ENCODE measurements around the gene CXCL5. TPM values are rescaled to one million over a fixed set of nuclear protein-coding genes. Genes with fewer than 3 reads are reported as not detected.
"Not testable (repeated sequence)": the region's sequence is repeated elsewhere in the genome, so short reads cannot be mapped to it uniquely, and the experiment has no call there.

Gene CXCL5
- total and polyA plus RNA-seq, 9 donors, result 0.04 to 0.32 (median 0.12) TPM

DNA sequence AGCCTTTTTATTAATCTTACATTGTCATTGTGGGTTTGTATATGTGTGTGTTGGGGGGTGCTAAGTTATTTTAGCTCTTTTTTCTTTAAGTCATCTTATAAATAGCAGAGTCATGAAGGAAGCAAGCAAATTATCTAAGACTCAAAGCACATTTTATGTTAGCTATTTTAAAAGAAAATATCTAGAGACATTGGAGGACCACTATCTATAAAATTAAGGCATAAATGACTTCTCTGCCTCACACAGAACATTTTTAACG lies 6.8 kb downstream of the CXCL5 start:
- no peak overlapping the region for H3K27ac ChIP-seq (ENCODE audit: low read length)
- no CpG with 5 or more reads among the region's 1 CpG for WGBS (ENCODE audit: insufficient coverage)

GRCh38 chr4:73990988-73991741 lies 7.3 kb downstream of the CXCL5 start:
- Histone ChIP-seq H3K9me3 (replicated peaks; ENCODE audit: control insufficient read depth, low read depth, low read length) (no peaks in the 10 kb centered on the region), H3K27ac (ENCODE audit: low read length) (no peak overlapping the region), H3K4me1 (ENCODE audit: control insufficient read depth, insufficient read depth, low read length) (no peaks in the 10 kb centered on the region), H3K4me3 (ENCODE audit: low read length) (no peak overlapping the region), H3K36me3 (ENCODE audit: control insufficient read depth, insufficient read depth, low read length) (no peaks in the 10 kb centered on the region), H3K27me3 (ENCODE audit: control insufficient read depth, insufficient read depth, low read length) (no peaks in the 10 kb centered on the region)
- DNase-seq, result no peak
- 80% methylated on average over 1 of the region's 9 CpGs for WGBS (ENCODE audit: insufficient coverage)

More for the DNA sequence above, 6.8 kb downstream of the CXCL5 start:
- Histone ChIP-seq H3K4me3 (ENCODE audit: low read length) (no peak overlapping the region), H3K36me3 (ENCODE audit: control insufficient read depth, insufficient read depth, low read length) (no peaks in the 10 kb centered on the region), H3K9me3 (replicated peaks; ENCODE audit: control insufficient read depth, low read depth, low read length) (no peaks in the 10 kb centered on the region), H3K4me1 (ENCODE audit: control insufficient read depth, insufficient read depth, low read length) (no peaks in the 10 kb centered on the region), H3K27me3 (ENCODE audit: control insufficient read depth, insufficient read depth, low read length) (no peaks in the 10 kb centered on the region)
- no peak for DNase-seq

GRCh38 chr4:73989928-73990327 lies 8.5 kb downstream of the CXCL5 start:
- DNase-seq, result no peak
- Histone ChIP-seq H3K27ac (ENCODE audit: low read length) (no peak overlapping the region), H3K27me3 (ENCODE audit: control insufficient read depth, insufficient read depth, low read length) (no peaks in the 10 kb centered on the region), H3K36me3 (ENCODE audit: control insufficient read depth, insufficient read depth, low read length) (no peaks in the 10 kb centered on the region), H3K9me3 (replicated peaks; ENCODE audit: control insufficient read depth, low read depth, low read length) (no peaks in the 10 kb centered on the region), H3K4me1 (ENCODE audit: control insufficient read depth, insufficient read depth, low read length) (no peaks in the 10 kb centered on the region), H3K4me3 (ENCODE audit: low read length) (no peak overlapping the region)
- no CpG with 5 or more reads among the region's 5 CpGs for WGBS (ENCODE audit: insufficient coverage)

DNA sequence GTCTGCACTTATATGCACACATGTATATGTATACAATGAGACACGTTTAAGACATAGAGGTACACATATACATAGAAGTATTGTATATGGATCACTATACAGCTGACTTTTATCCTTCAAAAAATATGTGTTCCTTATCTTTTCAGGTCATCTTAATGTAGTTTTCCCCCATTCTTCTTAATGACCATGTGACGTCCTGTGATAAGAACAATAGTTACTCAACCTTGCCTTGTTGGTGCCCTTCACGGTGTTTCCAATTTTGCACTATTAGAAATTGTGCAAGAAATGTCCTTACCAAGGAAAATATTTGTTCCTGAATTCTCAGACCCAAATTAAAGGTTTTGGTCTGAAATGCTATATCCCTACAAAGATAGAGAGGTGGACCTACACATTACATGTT lies 9.4 kb downstream of the CXCL5 start:
- no CpG with 5 or more reads among the region's 3 CpGs for WGBS (ENCODE audit: insufficient coverage)
- H3K27me3 ChIP-seq (ENCODE audit: control insufficient read depth, insufficient read depth, low read length), result no peaks in the 10 kb centered on the region
- no peak overlapping the region for H3K4me3 ChIP-seq (ENCODE audit: low read length)
- no peaks in the 10 kb centered on the region for H3K9me3 ChIP-seq (replicated peaks; ENCODE audit: control insufficient read depth, low read depth, low read length)
- H3K4me1 ChIP-seq (ENCODE audit: control insufficient read depth, insufficient read depth, low read length), result no peaks in the 10 kb centered on the region
- DNase-seq, result no peak
- no peaks in the 10 kb centered on the region for H3K36me3 ChIP-seq (ENCODE audit: control insufficient read depth, insufficient read depth, low read length)
- no peak overlapping the region for H3K27ac ChIP-seq (ENCODE audit: low read length)

- no peaks in the 10 kb centered on the region for H3K36me3 ChIP-seq (ENCODE audit: control insufficient read depth, insufficient read depth, low read length)
- DNase-seq, result no peak
- H3K27me3 ChIP-seq (ENCODE audit: control insufficient read depth, insufficient read depth, low read length), result no peaks in the 10 kb centered on the region
- no peaks in the 10 kb centered on the region for H3K4me1 ChIP-seq (ENCODE audit: control insufficient read depth, insufficient read depth, low read length)
- WGBS (ENCODE audit: insufficient coverage), result 94% methylated on average over 1 of the region's 2 CpGs
- H3K9me3 ChIP-seq (replicated peaks; ENCODE audit: control insufficient read depth, low read depth, low read length), result no peaks in the 10 kb centered on the region
- H3K4me3 ChIP-seq (ENCODE audit: low read length), result no peak within 1 kb of the TSS
- no peak within 1 kb of the TSS for H3K27ac ChIP-seq (ENCODE audit: low read length)
Measured at GRCh38 chr4:73988061-73988460, 10.4 kb downstream of the CXCL5 start, which contains the start of gene PPBP. Gene PPBP, minus strand, starts transcription at chr4:73988190. Its CDS starts 87 bp downstream, at chr4:73988103.

DNA sequence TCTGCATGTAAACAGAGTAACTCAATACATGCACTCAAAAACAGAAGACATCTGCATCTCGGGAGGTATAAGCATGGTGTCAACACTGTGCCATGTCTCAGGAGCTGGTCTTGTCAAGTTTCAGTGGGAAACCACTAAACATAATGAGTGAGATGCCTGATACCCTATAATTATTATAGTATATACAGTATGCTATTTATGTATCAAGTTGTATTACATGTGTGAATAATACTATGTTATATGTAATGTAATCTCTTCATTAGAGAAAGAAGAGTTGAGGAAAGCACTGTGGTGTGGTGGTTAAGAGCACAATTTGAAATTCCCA lies 13.0 kb downstream of the CXCL5 start:
- DNase-seq, result no peak
- no peak overlapping the region for H3K27ac ChIP-seq (ENCODE audit: low read length)
- no peaks in the 10 kb centered on the region for H3K36me3 ChIP-seq (ENCODE audit: control insufficient read depth, insufficient read depth, low read length)
- no peaks in the 10 kb centered on the region for H3K4me1 ChIP-seq (ENCODE audit: control insufficient read depth, insufficient read depth, low read length)
- no peaks in the 10 kb centered on the region for H3K9me3 ChIP-seq (replicated peaks; ENCODE audit: control insufficient read depth, low read depth, low read length)
- WGBS (ENCODE audit: insufficient coverage), result no CpG with 5 or more reads among the region's 1 CpG
- H3K27me3 ChIP-seq (ENCODE audit: control insufficient read depth, insufficient read depth, low read length), result no peaks in the 10 kb centered on the region
- no peak overlapping the region for H3K4me3 ChIP-seq (ENCODE audit: low read length)

DNA sequence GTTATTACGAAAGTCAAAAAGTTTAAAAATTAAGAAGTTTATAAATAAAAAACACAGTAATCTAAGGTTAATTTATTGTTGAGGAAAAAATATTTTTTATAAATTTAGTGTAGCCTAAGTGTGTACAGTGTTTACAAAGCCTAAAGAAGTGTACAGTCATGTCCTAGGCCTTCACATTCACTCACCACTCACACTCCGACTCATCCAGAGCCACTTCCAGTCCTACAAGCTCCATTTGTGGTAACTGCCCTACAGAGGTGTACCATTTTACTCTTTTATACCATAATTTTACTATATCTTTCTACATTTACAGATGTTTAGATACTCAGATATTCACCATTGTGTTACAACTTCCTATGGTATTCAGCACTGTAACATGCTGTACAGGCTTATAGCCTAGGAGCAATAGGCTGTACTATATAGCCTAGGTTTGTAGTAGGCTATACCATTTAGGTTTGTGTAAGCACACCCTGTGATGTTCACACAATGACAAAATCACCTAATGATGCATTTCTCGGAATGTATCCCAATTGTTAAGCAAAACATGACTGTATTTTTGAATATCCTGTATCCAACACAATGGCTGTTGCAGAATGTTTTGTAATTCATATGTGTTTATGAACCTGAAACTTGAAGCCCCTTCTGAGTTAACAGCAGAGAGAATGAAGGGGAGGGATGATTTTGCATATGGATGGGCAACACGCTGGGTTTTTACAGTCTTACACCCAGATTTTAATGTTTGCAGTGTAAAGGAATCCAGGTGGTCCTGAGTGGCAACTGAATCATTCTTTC lies 13.5 kb downstream of the CXCL5 start:
- Histone ChIP-seq H3K9me3 (replicated peaks; ENCODE audit: control insufficient read depth, low read depth, low read length) (no peaks in the 10 kb centered on the region), H3K36me3 (ENCODE audit: control insufficient read depth, insufficient read depth, low read length) (no peaks in the 10 kb centered on the region), H3K4me3 (ENCODE audit: low read length) (no peak overlapping the region), H3K4me1 (ENCODE audit: control insufficient read depth, insufficient read depth, low read length) (no peaks in the 10 kb centered on the region), H3K27ac (ENCODE audit: low read length) (no peak overlapping the region), H3K27me3 (ENCODE audit: control insufficient read depth, insufficient read depth, low read length) (no peaks in the 10 kb centered on the region)
- WGBS (ENCODE audit: insufficient coverage), result 100% methylated on average over 1 of the region's 4 CpGs
- DNase-seq, result no peak

DNA sequence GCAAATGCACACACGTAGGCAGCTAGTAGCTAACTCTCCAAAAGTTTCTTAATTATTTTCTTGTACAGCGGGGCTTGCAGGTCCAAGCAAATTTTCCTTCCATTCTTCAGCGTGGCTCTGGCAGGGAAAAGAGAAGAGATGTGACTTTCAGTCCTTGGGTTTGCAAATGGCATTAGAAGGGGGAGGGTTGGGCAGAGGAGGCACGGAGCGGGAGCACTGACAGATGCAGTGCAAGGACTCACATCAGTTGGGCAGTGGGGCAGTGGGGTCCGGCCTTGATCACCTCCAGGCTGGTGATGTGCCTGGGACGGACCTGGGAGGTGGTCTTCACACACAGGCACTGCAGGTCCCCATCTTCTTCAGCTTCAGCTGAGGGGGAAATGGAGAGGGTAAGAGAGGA lies 17.3 kb downstream of the CXCL5 start:
- H3K4me1 ChIP-seq (ENCODE audit: control insufficient read depth, insufficient read depth, low read length); H3K36me3 ChIP-seq (ENCODE audit: control insufficient read depth, insufficient read depth, low read length); H3K27me3 ChIP-seq (ENCODE audit: control insufficient read depth, insufficient read depth, low read length); H3K9me3 ChIP-seq (replicated peaks; ENCODE audit: control insufficient read depth, low read depth, low read length); H3K27ac ChIP-seq (ENCODE audit: low read length); DNase-seq; H3K4me3 ChIP-seq (ENCODE audit: low read length): not testable (repeated sequence)
- 71% methylated on average over 3 of the region's 7 CpGs for WGBS (ENCODE audit: insufficient coverage)

DNA sequence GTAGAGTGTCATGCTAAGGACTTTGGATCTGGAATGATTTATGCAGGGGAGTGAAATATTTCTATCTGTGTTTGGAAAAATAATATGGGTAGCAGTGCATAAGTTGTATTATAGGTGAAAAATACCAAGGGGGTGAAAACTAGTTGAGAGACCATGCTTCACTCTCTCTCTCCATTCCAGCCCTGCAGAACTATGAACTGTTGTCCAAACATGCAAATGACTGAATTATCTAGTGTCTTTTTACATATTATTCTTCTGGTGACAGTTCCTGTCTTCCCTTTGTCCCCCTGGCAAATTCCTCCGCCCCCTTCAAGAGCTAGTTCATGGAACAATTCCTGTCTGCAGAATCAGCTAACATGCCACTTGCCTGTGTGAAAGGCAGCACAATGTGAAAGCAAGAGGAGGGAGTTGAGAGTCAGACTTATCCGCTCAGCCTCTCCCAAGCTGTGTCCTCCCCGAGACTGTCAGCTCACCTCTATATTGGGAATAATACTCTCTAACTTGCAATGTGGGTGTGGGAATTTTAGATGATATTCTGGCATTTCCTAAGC lies 19.0 kb downstream of the CXCL5 start:
- H3K27me3 ChIP-seq (ENCODE audit: control insufficient read depth, insufficient read depth, low read length), result no peaks in the 10 kb centered on the region
- H3K4me1 ChIP-seq (ENCODE audit: control insufficient read depth, insufficient read depth, low read length), result no peaks in the 10 kb centered on the region
- no peak overlapping the region for H3K27ac ChIP-seq (ENCODE audit: low read length)
- H3K36me3 ChIP-seq (ENCODE audit: control insufficient read depth, insufficient read depth, low read length), result no peaks in the 10 kb centered on the region
- no peak overlapping the region for H3K4me3 ChIP-seq (ENCODE audit: low read length)
- peaks cover 3% of the 10 kb centered on the region for H3K9me3 ChIP-seq (replicated peaks; ENCODE audit: control insufficient read depth, low read depth, low read length)
- no peak for DNase-seq
- WGBS (ENCODE audit: insufficient coverage), result no CpG with 5 or more reads among the region's 3 CpGs

DNA sequence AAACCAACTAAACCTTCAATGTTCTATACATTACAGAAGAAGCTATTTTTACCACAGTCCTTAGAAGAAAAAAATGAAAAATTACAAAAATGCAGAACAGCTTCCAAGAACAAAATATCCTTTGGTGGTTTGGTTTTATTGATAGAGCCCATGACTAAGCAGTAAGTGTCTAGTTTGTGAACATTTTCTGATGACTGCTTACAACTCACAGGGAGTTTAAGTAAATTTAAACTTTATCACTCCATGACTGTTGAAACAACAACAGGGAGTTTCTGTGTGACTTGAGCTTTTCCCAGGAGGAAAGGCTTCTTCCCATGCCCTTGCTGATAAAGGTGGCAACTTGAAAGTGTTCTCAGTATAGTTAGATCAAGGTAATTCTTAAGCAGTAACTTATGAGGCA lies 19.6 kb downstream of the CXCL5 start:
- peaks cover 3% of the 10 kb centered on the region for H3K9me3 ChIP-seq (replicated peaks; ENCODE audit: control insufficient read depth, low read depth, low read length)
- H3K36me3 ChIP-seq (ENCODE audit: control insufficient read depth, insufficient read depth, low read length), result no peaks in the 10 kb centered on the region
- no peak overlapping the region for H3K27ac ChIP-seq (ENCODE audit: low read length)
- no peak for DNase-seq
- H3K27me3 ChIP-seq (ENCODE audit: control insufficient read depth, insufficient read depth, low read length), result no peaks in the 10 kb centered on the region
- no peaks in the 10 kb centered on the region for H3K4me1 ChIP-seq (ENCODE audit: control insufficient read depth, insufficient read depth, low read length)
- H3K4me3 ChIP-seq (ENCODE audit: low read length), result no peak overlapping the region

Data from muscle of leg (tissue), 11 donors.